ENCODE measurements around the gene RIPK1. TPM values are rescaled to one million over a fixed set of nuclear protein-coding genes. Genes with fewer than 3 reads are reported as not detected.
"Not testable (repeated sequence)": the region's sequence is repeated elsewhere in the genome, so short reads cannot be mapped to it uniquely, and the experiment has no call there.

RIPK1 gene
- polyA plus RNA-seq, 6 donors from 2014 or later, result 4.8 to 14.1 (median 9.5) TPM

DNA sequence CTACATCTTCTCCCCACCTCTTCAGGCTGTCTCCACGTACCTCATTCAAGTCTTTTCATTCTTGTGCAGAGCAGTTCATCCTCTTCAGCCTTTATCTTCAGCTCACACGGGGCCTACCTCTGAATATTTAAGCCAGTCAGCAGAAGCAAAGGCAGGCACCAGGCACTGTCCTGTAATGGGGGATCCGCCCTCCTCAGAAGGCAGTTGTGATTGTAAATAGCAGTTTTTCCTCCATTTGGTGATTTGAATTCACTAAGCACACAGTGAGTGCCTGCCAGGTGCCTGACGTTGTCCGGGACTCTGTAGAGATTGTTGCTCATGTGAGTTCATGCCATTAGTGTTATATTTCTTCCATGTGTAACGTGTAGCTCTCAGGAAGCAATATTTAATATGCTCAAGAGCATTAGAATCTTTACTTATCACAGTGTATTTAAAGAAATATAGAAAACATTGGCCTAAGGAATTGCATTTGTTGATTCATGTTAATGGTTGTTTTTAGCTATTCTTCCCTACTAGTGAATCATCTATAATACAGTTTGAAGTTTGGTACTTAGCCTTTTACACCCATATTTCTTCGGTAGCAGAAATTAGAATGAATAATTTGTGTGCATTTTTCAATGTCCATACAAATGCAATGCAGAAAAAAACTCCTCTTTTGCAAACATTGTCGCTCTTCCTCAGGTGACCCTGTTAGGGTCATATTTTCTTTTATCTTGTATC lies 68.2 kb downstream of the RIPK1 start:
- ATAC-seq (ENCODE audit: low read depth in 2 of 2), result no peak
- H3K27me3 Mint-ChIP-seq, result no peaks in the 10 kb centered on the region
- H3K4me3 Mint-ChIP-seq, result no peak overlapping the region
- peaks cover 11 to 16% (median 11%) of the 10 kb centered on the region in 3 donors for H3K4me1 Mint-ChIP-seq
- peaks cover 35 to 43% of the 10 kb centered on the region in 2 donors for H3K36me3 Mint-ChIP-seq
- DNase-seq, result no peak
- H3K9me3 Mint-ChIP-seq, result no peaks in the 10 kb centered on the region
- peak overlapping the region in 1 of 6 donors; percentile 31 for H3K27ac Mint-ChIP-seq

- Mint-ChIP-seq H3K4me3 (no peak overlapping the region), H3K36me3 (peaks cover 35 to 36% of the 10 kb centered on the region in 2 donors), H3K4me1 (peaks cover 11 to 16% (median 11%) of the 10 kb centered on the region in 3 donors), H3K27me3 (no peaks in the 10 kb centered on the region), H3K27ac (peak overlapping the region in 1 of 6 donors; percentile 20), H3K9me3 (no peaks in the 10 kb centered on the region)
- DNase-seq, result no peak
- ATAC-seq (ENCODE audit: low read depth in 2 of 2), result no peak
Observed at GRCh38 chr6:3137057-3137777, 68.9 kb downstream of the RIPK1 start.

DNA sequence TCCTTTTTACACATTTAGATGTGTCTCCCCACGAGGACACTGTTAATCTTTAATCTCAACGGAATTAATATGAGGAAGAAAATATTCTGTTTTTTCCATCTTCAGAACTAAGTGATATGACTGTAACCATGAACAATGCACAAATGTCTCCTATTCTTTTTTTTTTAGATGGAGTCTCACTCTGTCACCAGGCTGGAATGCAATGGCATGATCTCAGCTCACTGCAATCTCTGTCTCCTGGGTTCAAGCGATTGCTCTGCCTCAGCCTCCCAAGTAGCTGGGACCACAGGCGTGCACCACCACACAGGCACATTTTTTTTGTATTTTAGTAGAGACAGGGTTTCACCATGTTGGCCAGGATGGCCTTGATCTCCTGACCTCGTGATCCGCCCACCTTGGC lies 69.6 kb downstream of the RIPK1 start:
- H3K4me3 Mint-ChIP-seq; ATAC-seq (ENCODE audit: low read depth in 2 of 2); H3K27ac Mint-ChIP-seq; H3K27me3 Mint-ChIP-seq; DNase-seq; H3K9me3 Mint-ChIP-seq: not testable (repeated sequence)
- peaks cover 33 to 35% of the 10 kb centered on the region in 2 donors for H3K36me3 Mint-ChIP-seq
- H3K4me1 Mint-ChIP-seq, result peaks cover 11 to 16% (median 11%) of the 10 kb centered on the region in 3 donors

DNA sequence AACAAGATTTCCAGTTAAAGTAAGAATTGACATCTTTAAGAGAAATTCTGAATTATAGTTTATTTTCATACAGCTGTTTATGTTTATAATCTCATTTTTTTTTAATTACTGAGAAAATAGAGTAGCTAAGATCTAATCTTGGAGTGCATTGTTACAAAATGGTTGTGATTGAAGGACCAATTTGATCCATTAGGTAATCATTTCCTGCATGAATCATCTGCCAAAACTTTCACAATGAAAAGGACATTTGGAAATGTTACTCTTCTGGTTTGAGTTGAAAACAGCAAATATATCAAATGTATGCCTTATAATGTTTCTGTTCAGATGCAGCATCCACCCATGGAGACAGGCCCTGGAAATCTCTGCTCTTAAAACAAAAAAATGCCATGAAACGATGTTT lies 70.0 kb downstream of the RIPK1 start:
- peak overlapping the region in 1 of 6 donors; percentile 9 for H3K27ac Mint-ChIP-seq
- H3K9me3 Mint-ChIP-seq, result no peaks in the 10 kb centered on the region
- H3K36me3 Mint-ChIP-seq, result peaks cover 32 to 35% of the 10 kb centered on the region in 2 donors
- ATAC-seq (ENCODE audit: low read depth in 2 of 2) (no peak), DNase-seq (no peak)
- H3K4me3 Mint-ChIP-seq, result no peak overlapping the region
- no peaks in the 10 kb centered on the region for H3K27me3 Mint-ChIP-seq
- peaks cover 11 to 16% (median 11%) of the 10 kb centered on the region in 3 donors for H3K4me1 Mint-ChIP-seq

- Mint-ChIP-seq H3K27me3 (no peaks in the 10 kb centered on the region), H3K9me3 (no peaks in the 10 kb centered on the region), H3K27ac (peak overlapping the region in 2 of 6 donors; percentile 65 to 88), H3K4me1 (peaks cover 11 to 16% (median 11%) of the 10 kb centered on the region in 3 donors), H3K36me3 (peaks cover 27 to 33% of the 10 kb centered on the region in 2 donors), H3K4me3 (peak overlapping the region in 1 of 8 donors; percentile 25)
- no peak for DNase-seq
- ATAC-seq (ENCODE audit: low read depth in 2 of 2), result peak; percentile 80 to 90
Observed at GRCh38 chr6:3139090-3139903, 71.0 kb downstream of the RIPK1 start.

DNA sequence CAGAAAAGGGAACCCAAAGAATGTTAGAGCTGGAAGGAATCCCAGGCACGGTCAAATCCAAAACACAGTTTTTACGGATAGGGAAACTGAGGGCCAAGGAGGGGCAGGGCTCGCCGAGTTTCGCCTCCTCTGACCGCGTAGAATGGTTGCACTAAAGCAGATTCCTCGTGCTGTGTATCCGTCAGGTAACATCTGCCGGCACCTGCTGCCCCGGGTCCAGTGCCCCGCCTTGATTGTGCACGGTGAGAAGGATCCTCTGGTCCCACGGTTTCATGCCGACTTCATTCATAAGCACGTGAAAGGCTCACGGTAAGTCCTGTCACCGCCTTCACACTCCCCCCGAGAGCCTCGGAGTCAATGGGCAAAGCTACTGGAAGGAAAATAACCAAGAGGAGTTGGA lies 71.9 kb downstream of the RIPK1 start:
- H3K27me3 Mint-ChIP-seq, result no peaks in the 10 kb centered on the region
- peaks cover 25 to 36% of the 10 kb centered on the region in 2 donors for H3K36me3 Mint-ChIP-seq
- H3K9me3 Mint-ChIP-seq, result no peaks in the 10 kb centered on the region
- ATAC-seq (ENCODE audit: low read depth in 2 of 2) (no peak), DNase-seq (no peak)
- H3K4me3 Mint-ChIP-seq, result no peak overlapping the region
- peak overlapping the region in 1 of 6 donors; percentile 50 for H3K27ac Mint-ChIP-seq
- H3K4me1 Mint-ChIP-seq, result peaks cover 11 to 22% (median 17%) of the 10 kb centered on the region in 3 donors

GRCh38 chr6:3142536-3142935 lies 74.2 kb downstream of the RIPK1 start:
- Mint-ChIP-seq H3K4me1 (peaks cover 11 to 22% (median 17%) of the 10 kb centered on the region in 3 donors), H3K9me3 (peaks cover 0 to 3% (median 0%) of the 10 kb centered on the region in 7 donors), H3K36me3 (peaks cover 10 to 31% of the 10 kb centered on the region in 2 donors), H3K27me3 (no peaks in the 10 kb centered on the region), H3K4me3 (no peak overlapping the region), H3K27ac (no peak overlapping the region)
- no peak for DNase-seq
- ATAC-seq (ENCODE audit: low read depth in 2 of 2), result no peak

- no peak for ATAC-seq (ENCODE audit: low read depth in 2 of 2)
Observed at GRCh38 chr6:3143158-3143557, 74.9 kb downstream of the RIPK1 start.

DNA sequence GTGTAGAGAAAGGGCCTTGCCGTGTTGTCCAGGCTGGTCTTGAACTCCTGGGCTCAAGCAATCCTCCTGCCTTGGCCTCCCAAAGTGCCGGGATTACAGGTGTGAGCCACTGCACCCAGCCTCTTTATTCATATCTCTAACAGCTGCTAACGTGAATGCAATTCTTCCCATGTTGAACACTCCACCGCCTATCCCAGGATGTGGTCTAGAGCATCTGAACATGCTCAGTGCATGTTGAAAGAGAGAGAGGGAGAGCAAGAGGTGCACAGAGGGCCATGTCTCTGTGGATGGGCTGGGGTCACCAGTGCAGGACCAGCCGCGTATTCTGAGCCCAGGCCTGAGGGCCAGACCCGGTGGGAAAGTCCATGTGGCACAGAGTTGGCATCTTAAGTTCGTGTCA lies 76.3 kb downstream of the RIPK1 start:
- peaks cover 8 to 30% of the 10 kb centered on the region in 2 donors for H3K36me3 Mint-ChIP-seq
- no peak overlapping the region for H3K27ac Mint-ChIP-seq
- no peaks in the 10 kb centered on the region for H3K27me3 Mint-ChIP-seq
- H3K4me3 Mint-ChIP-seq, result no peak overlapping the region
- ATAC-seq (ENCODE audit: low read depth in 2 of 2), result no peak
- H3K4me1 Mint-ChIP-seq, result peaks cover 2 to 10% (median 7%) of the 10 kb centered on the region in 3 donors
- peaks cover 0 to 3% (median 0%) of the 10 kb centered on the region in 7 donors for H3K9me3 Mint-ChIP-seq
- no peak for DNase-seq

More at GRCh38 chr6:3143158-3143557, 74.9 kb downstream of the RIPK1 start:
- Mint-ChIP-seq H3K4me1 (peaks cover 11 to 22% (median 17%) of the 10 kb centered on the region in 3 donors), H3K4me3 (no peak overlapping the region), H3K36me3 (peaks cover 8 to 30% of the 10 kb centered on the region in 2 donors), H3K9me3 (peaks cover 0 to 3% (median 0%) of the 10 kb centered on the region in 7 donors), H3K27me3 (no peaks in the 10 kb centered on the region), H3K27ac (peak overlapping the region in 1 of 6 donors; percentile 32)
- no peak for DNase-seq

- Mint-ChIP-seq H3K27me3 (no peaks in the 10 kb centered on the region), H3K27ac (no peak overlapping the region), H3K4me3 (peak overlapping the region in 1 of 8 donors; percentile 31), H3K36me3 (peaks cover 3 to 21% of the 10 kb centered on the region in 2 donors), H3K9me3 (peaks cover 0 to 3% (median 0%) of the 10 kb centered on the region in 7 donors), H3K4me1 (peaks cover 0 to 9% (median 6%) of the 10 kb centered on the region in 3 donors)
- no peak for ATAC-seq (ENCODE audit: low read depth in 2 of 2)
- no peak for DNase-seq
Observed at GRCh38 chr6:3147914-3148757, 79.8 kb downstream of the RIPK1 start.

- no peak overlapping the region for H3K27ac Mint-ChIP-seq
- H3K4me1 Mint-ChIP-seq, result peaks cover 4 to 13% (median 9%) of the 10 kb centered on the region in 3 donors
- peaks cover 0 to 3% (median 0%) of the 10 kb centered on the region in 7 donors for H3K9me3 Mint-ChIP-seq
- DNase-seq (no peak), ATAC-seq (ENCODE audit: low read depth in 2 of 2) (no peak)
- peak overlapping the region in 1 of 8 donors; percentile 9 for H3K4me3 Mint-ChIP-seq
- H3K36me3 Mint-ChIP-seq, result peaks cover 3 to 7% of the 10 kb centered on the region in 2 donors
- H3K27me3 Mint-ChIP-seq, result peaks cover 0 to 9% (median 8%) of the 10 kb centered on the region in 3 donors
Observed at GRCh38 chr6:3151691-3152090, 83.4 kb downstream of the RIPK1 start.

DNA sequence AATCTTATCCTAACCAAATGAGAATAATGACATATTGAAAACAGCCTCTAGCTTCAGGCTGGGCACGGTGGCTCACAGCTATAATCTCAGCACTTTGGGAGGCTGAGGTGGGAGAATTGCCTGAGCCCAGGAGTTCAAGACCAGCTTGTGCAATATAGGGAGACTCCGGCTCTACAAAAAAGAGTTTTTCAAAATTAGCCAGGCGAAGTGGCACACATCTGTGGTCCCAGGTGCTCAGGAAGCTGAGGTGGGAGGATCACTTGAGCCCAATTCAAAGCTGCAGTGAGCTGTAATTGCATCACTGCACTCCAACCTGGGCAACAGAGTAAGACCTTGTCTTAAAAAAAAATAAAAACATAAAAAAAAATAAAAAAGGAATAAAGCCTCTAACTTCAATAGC lies 84.4 kb downstream of the RIPK1 start:
- Mint-ChIP-seq H3K9me3 (no peaks in the 10 kb centered on the region), H3K27me3 (peaks cover 0 to 9% (median 8%) of the 10 kb centered on the region in 3 donors), H3K36me3 (peaks cover 0 to 2% of the 10 kb centered on the region in 2 donors), H3K4me1 (peaks cover 4 to 15% (median 11%) of the 10 kb centered on the region in 3 donors), H3K4me3 (no peak overlapping the region), H3K27ac (peak overlapping the region in 2 of 6 donors; percentile 37 to 75)
- DNase-seq (no peak), ATAC-seq (ENCODE audit: low read depth in 2 of 2) (no peak)
